HCT116 (cell line): ENCODE data around the gene ABHD5.

Source experiments
- EZH2 ChIP-seq: fragments of 200-600 bp; sonication (generic); IDR thresholded peaks from 2 replicates; pipeline ENCODE4 v1.6.1; 2017; ENCODE audit warnings: antibody characterized with exemption, mixed run types
- EZH2phosphoT487 ChIP-seq: fragments of 200-600 bp; IDR thresholded peaks from 2 replicates; pipeline ENCODE4 v1.6.1; 2018; ENCODE audit warnings: antibody characterized with exemption, borderline replicate concordance
- POLR2A ChIP-seq: IDR thresholded peaks from 2 replicates; pipeline ENCODE4 v1.7.0; 2011; ENCODE audit warnings: borderline replicate concordance; ENCODE audit not compliant: insufficient read depth, insufficient read length; ENCODE audit errors: extremely low read depth
- RAD21 ChIP-seq: IDR thresholded peaks from 2 replicates; pipeline ENCODE4 v1.6.1; 2012; ENCODE audit warnings: low read depth, mild to moderate bottlenecking
- SRF ChIP-seq: IDR thresholded peaks from 2 replicates; pipeline ENCODE4 v1.6.1; 2012; ENCODE audit warnings: low read depth
- ZNF274 ChIP-seq: fragments of 200-500 bp; sonication (Bioruptor generic); IDR thresholded peaks from 2 replicates; pipeline ENCODE4 v1.6.1; 2014; ENCODE audit warnings: mild to moderate bottlenecking, low read depth, low read length, inconsistent platforms
- TF ChIP-seq, protein P1 (sequence below): IDR thresholded peaks from 2 replicates; pipeline ENCODE4 v1.6.1; 2012; ENCODE audit warnings: low read depth
- TF ChIP-seq, protein P2 (sequence below), 3 experiments: fragments of 200-600 bp in 1 of 3; sonication (generic) in 1 of 3; IDR thresholded peaks in 2 of 3; conservative IDR thresholded peaks in 1 of 3; 2 replicates each; pipeline ENCODE4 v1.5.1; 2012 to 2017; ENCODE audit warnings: low read depth in 2 of 3, low read length in 2 of 3, antibody characterized with exemption in 1 of 3, borderline replicate concordance in 1 of 3, control low read depth in 1 of 3, mild to moderate bottlenecking in 1 of 3, mixed read lengths in 1 of 3, mixed run types in 1 of 3, moderate library complexity in 1 of 3; ENCODE audit not compliant: insufficient read depth in 1 of 3

DNA sequence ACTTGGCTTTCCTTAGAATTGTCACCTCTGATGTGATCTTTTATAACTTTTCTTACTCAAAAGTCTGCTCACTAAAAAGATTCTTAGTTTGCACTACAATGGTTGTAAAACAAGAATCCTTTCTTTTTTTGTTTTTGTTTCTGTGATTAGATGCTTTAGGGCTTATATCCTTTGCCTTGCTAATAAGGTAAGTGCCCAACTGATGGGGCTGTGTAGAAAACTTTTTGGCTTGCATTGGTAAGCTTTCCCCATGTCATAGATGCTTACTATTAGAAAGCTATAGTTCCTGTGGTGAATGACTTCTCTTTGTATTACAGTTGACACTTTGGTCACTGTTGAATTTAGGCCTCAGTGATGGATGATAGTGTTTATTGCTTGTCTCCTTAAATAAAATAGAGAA, 5.1 kb downstream of the ABHD5 start:
- no peak for TF ChIP-seq POLR2A
- no peak for TF ChIP-seq RAD21
- TF ChIP-seq, protein P1, sequence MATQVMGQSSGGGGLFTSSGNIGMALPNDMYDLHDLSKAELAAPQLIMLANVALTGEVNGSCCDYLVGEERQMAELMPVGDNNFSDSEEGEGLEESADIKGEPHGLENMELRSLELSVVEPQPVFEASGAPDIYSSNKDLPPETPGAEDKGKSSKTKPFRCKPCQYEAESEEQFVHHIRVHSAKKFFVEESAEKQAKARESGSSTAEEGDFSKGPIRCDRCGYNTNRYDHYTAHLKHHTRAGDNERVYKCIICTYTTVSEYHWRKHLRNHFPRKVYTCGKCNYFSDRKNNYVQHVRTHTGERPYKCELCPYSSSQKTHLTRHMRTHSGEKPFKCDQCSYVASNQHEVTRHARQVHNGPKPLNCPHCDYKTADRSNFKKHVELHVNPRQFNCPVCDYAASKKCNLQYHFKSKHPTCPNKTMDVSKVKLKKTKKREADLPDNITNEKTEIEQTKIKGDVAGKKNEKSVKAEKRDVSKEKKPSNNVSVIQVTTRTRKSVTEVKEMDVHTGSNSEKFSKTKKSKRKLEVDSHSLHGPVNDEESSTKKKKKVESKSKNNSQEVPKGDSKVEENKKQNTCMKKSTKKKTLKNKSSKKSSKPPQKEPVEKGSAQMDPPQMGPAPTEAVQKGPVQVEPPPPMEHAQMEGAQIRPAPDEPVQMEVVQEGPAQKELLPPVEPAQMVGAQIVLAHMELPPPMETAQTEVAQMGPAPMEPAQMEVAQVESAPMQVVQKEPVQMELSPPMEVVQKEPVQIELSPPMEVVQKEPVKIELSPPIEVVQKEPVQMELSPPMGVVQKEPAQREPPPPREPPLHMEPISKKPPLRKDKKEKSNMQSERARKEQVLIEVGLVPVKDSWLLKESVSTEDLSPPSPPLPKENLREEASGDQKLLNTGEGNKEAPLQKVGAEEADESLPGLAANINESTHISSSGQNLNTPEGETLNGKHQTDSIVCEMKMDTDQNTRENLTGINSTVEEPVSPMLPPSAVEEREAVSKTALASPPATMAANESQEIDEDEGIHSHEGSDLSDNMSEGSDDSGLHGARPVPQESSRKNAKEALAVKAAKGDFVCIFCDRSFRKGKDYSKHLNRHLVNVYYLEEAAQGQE, result no peak
- TF ChIP-seq, protein P2, sequence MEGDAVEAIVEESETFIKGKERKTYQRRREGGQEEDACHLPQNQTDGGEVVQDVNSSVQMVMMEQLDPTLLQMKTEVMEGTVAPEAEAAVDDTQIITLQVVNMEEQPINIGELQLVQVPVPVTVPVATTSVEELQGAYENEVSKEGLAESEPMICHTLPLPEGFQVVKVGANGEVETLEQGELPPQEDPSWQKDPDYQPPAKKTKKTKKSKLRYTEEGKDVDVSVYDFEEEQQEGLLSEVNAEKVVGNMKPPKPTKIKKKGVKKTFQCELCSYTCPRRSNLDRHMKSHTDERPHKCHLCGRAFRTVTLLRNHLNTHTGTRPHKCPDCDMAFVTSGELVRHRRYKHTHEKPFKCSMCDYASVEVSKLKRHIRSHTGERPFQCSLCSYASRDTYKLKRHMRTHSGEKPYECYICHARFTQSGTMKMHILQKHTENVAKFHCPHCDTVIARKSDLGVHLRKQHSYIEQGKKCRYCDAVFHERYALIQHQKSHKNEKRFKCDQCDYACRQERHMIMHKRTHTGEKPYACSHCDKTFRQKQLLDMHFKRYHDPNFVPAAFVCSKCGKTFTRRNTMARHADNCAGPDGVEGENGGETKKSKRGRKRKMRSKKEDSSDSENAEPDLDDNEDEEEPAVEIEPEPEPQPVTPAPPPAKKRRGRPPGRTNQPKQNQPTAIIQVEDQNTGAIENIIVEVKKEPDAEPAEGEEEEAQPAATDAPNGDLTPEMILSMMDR (IDR thresholded peaks at IDR 0.05 in 2 of 3, conservative IDR thresholded peaks at IDR 0.05 in 1 of 3; ENCODE audit: borderline replicate concordance in 1 of 3, insufficient read depth in 1 of 3, low read depth in 2 of 3, low read length in 2 of 3), result no peak
- no peak for TF ChIP-seq ZNF274
- TF ChIP-seq EZH2phosphoT487, result no peak
- TF ChIP-seq SRF, result no peak
- TF ChIP-seq EZH2, result no peak
